GM18505 (cell line): Measurements from ENCODE around the gene AMOTL2.

Source experiments
- ATAC-seq: cut with Tn5 transposase; IDR thresholded peaks from one replicate; pipeline ENCODE4 v1.9.1; 2021; ENCODE audit not compliant: unreplicated experiment
- POLR2A ChIP-seq: IDR thresholded peaks from 4 replicates; pipeline ENCODE4 v1.6.1; 2011; ENCODE audit warnings: borderline replicate concordance; ENCODE audit not compliant: insufficient read depth, insufficient read length; ENCODE audit errors: extremely low read depth

The AMOTL2 gene

GRCh38 chr3:134323966-134324962 is 50.0 kb downstream of the AMOTL2 start:
- no peak for TF ChIP-seq POLR2A
- ATAC-seq: no peak

DNA sequence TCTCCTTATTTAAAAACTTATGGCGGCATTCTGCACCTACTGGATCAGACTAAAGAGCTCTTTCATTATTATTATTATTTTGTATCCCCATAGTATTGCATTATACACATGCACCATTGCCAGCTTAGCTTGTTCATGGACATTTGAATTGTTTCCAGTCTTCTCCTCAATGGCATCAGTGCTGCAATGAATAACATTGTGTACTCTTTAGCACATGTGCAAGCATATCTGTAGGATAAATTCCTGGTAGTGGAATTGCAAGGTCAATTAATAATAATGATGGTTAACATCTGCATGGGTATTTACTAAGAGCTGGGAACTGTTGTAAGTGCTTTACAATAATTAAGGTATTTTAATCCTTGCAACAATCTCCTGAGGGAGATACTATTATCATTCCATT is 52.0 kb downstream of the AMOTL2 start:
- no peak for TF ChIP-seq POLR2A
- no peak for ATAC-seq

GRCh38 chr3:134320749-134321148 is 53.5 kb downstream of the AMOTL2 start:
- no peak for ATAC-seq
- TF ChIP-seq POLR2A: no peak

- TF ChIP-seq POLR2A: no peak
- no peak for ATAC-seq
Observed at GRCh38 chr3:134319931-134320330, 54.3 kb downstream of the AMOTL2 start.

GRCh38 chr3:134318166-134318565 is 56.1 kb downstream of the AMOTL2 start:
- no peak for TF ChIP-seq POLR2A

GRCh38 chr3:134317106-134317947 is 56.9 kb downstream of the AMOTL2 start:
- ATAC-seq: no peak
- TF ChIP-seq POLR2A: no peak

More at GRCh38 chr3:134318166-134318565, 56.1 kb downstream of the AMOTL2 start:
- ATAC-seq: no peak

DNA sequence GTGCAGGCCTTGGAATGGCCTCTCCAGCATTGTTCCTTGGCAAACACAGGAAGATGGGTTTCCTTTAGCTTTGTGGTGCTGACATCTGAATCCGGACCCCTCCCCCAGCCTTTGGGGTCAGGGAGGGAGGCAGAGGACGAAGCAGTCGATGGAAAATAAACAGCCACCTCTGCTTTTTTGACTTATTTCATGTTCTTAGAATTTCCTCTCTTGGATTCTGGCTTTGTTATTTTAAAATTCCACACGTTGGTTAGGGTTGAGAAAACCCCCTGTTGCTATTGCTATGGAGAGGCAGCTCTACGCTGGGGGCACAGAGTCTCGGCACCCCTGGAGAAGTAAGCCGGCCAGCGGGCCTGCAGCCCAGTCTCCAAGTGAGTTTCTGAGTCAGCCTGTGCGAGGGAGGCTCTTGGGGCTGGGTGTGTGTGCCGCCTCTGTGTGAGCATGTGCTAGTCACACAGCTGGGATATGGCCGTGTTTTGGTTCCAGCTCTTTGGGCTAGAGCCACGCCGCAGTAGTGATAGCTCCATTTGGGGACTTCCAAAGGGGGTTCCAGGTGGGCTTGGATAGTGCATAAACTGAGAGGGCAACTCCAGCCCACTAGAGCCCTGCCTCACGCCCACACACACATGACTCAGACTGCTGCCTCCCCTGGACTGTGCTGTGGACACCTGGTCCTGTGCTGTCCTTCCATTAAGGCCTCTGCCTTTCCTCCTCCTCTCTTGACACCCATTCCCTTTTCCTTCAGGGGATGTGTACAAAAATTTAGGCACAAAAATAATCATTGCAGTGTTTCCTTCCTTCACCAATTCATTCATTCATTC is 58.8 kb downstream of the AMOTL2 start:
- ATAC-seq: no peak
- TF ChIP-seq POLR2A: no peak

- no peak for ATAC-seq
- no peak for TF ChIP-seq POLR2A
Observed at GRCh38 chr3:134314588-134315285, 59.5 kb downstream of the AMOTL2 start.

DNA sequence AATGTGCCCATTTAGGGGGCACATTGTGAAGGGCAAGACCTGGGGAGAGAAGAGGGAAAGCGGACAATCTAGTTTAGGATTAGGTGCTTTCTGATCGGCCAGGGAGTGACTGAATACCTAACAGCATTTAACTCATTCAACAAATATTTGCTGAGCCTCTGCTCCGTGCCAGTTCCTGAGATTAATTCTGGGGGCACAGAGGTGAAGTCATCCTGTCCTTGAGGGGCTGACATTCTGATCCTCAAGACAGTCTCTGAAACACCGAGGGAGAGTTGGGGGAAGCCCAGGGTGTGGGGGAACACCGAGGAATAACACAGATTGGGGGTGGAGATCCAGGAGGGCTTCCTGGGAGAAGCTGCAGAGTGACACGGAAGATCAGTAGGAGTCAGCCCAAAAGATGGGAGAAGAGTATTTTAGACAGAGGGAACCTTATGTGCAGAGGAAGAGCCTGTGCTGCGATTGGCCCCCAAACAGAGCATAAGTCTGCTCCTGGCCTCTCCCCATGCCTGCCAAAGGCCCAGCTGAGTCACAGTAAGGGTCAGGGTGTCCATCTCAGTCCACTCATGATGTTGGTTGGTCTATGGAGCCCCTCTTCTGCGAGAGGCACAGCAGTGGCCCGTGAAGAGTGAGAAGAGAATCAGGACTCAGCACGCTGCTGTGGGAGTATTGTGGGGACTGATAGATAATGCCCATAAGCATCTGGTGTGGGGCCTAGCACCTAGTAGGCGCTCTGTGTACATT is 60.2 kb downstream of the AMOTL2 start:
- TF ChIP-seq POLR2A: no peak

GRCh38 chr3:134312873-134313846 is 61.1 kb downstream of the AMOTL2 start:
- TF ChIP-seq POLR2A: no peak
- no peak for ATAC-seq

More for the DNA sequence above, 60.2 kb downstream of the AMOTL2 start:
- no peak for ATAC-seq
